A673 (cell line): ENCODE data around the gene RHBDD2.

ENCODE experiments used
- CTCF ChIP-seq: fragments of 300-800, 200-600 bp; sonication (generic); conservative IDR thresholded peaks from 2 replicates; pipeline ENCODE4 v1.5.1; 2017; ENCODE audit warnings: low read depth, mild to moderate bottlenecking, antibody characterized with exemption, low read length, moderate library complexity, mixed read lengths
- EZH2 ChIP-seq: fragments of 200-600 bp; sonication (generic); IDR thresholded peaks from 2 replicates; pipeline ENCODE4 v1.6.1; 2017; ENCODE audit warnings: borderline replicate concordance, low read depth, mild to moderate bottlenecking, mixed read lengths, antibody characterized with exemption, low read length; ENCODE audit not compliant: poor library complexity, severe bottlenecking

- TF ChIP-seq CTCF (no peak), EZH2 (no peak)
Measured at GRCh38 chr7:75876126-75876881, 2.5 kb upstream of the RHBDD2 start.
